ENCODE measurements around the gene HS3ST4.

GRCh38 chr16:25867041-25867440 lies 175.3 kb downstream of the HS3ST4 start:
- no peak for TF ChIP-seq CTCF (IDR thresholded peaks at IDR 0.05)
- TF ChIP-seq POLR2A (IDR thresholded peaks at IDR 0.05) = no peak
- TF ChIP-seq POLR2AphosphoS5 (IDR thresholded peaks at IDR 0.05) = no peak
- no peak for TF ChIP-seq EP300 (IDR thresholded peaks at IDR 0.05)

All from stomach (tissue), 4 donors.